OCI-LY3 (cell line): ENCODE measurements around the gene PAX2.

Experiments
- H2AFZ ChIP-seq: fragments of 200-600, 300-600 bp; shearing (Covaris generic); 2 replicates; pipeline ENCODE4 v1.6.0; 2014; ENCODE audit warnings: antibody characterized with exemption, low read depth, low read length
- H3K27ac ChIP-seq: fragments of 200-600, 300-600 bp; sonication (generic); 2 replicates; pipeline ENCODE4 v1.5.1; 2014; ENCODE audit warnings: mild to moderate bottlenecking, low read length, moderate library complexity, mixed read lengths
- H3K27me3 ChIP-seq: fragments of 200-600, 300-600 bp; sonication (generic); 2 replicates; pipeline ENCODE4 v1.6.1; 2014; ENCODE audit warnings: low read depth, low read length, mixed read lengths
- H3K36me3 ChIP-seq: fragments of 200-600, 300-600 bp; sonication (generic); replicated peaks from 2 replicates; pipeline ENCODE3; 2014; ENCODE audit warnings: low read depth, low read length, mixed read lengths
- H3K4me1 ChIP-seq: fragments of 300-600, 200-600 bp; sonication (generic); 2 replicates; pipeline ENCODE4 v1.6.1; 2014; ENCODE audit warnings: low read length, mixed read lengths
- H3K4me2 ChIP-seq: fragments of 200-600, 300-600 bp; sonication (generic); 2 replicates; pipeline ENCODE4 v1.6.1; 2014; ENCODE audit warnings: low read length, mixed read lengths
- H3K4me3 ChIP-seq: fragments of 300-600, 200-600 bp; sonication (generic); 2 replicates; pipeline ENCODE4 v1.5.1; 2014; ENCODE audit warnings: antibody characterized with exemption, mild to moderate bottlenecking, low read length, moderate library complexity
- H3K79me2 ChIP-seq: fragments of 300-600, 200-600 bp; shearing (Covaris generic); 2 replicates; pipeline ENCODE4 v1.6.1; 2014; ENCODE audit warnings: mild to moderate bottlenecking, low read length, mixed read lengths
- H3K9ac ChIP-seq: fragments of 300-600, 200-600 bp; shearing (Covaris generic); 2 replicates; pipeline ENCODE4 v1.6.0; 2014; ENCODE audit warnings: mild to moderate bottlenecking, low read length, moderate library complexity
- H3K9me3 ChIP-seq: fragments of 200-600, 300-600 bp; shearing (Covaris generic); 2 replicates; pipeline ENCODE4 v1.6.1; 2014; ENCODE audit warnings: low read length, mixed read lengths; ENCODE audit not compliant: insufficient read depth
- H4K20me1 ChIP-seq: fragments of 200-600, 300-600 bp; sonication (generic); 2 replicates; pipeline ENCODE4 v1.6.1; 2016; ENCODE audit warnings: low read length, mixed read lengths; ENCODE audit not compliant: insufficient read depth
- EZH2phosphoT487 ChIP-seq: fragments of 200-600 bp; shearing (Covaris generic); IDR thresholded peaks from 2 replicates; pipeline ENCODE4 v1.6.1; 2018; ENCODE audit warnings: antibody characterized with exemption, mixed run types, low read depth
- TF ChIP-seq, protein P1 (sequence below): fragments of 200-600, 300-600 bp; sonication (generic); IDR thresholded peaks from 2 replicates; pipeline ENCODE4 v1.5.1; 2014; ENCODE audit warnings: antibody characterized with exemption, low read length, low read depth

PAX2 gene

DNA sequence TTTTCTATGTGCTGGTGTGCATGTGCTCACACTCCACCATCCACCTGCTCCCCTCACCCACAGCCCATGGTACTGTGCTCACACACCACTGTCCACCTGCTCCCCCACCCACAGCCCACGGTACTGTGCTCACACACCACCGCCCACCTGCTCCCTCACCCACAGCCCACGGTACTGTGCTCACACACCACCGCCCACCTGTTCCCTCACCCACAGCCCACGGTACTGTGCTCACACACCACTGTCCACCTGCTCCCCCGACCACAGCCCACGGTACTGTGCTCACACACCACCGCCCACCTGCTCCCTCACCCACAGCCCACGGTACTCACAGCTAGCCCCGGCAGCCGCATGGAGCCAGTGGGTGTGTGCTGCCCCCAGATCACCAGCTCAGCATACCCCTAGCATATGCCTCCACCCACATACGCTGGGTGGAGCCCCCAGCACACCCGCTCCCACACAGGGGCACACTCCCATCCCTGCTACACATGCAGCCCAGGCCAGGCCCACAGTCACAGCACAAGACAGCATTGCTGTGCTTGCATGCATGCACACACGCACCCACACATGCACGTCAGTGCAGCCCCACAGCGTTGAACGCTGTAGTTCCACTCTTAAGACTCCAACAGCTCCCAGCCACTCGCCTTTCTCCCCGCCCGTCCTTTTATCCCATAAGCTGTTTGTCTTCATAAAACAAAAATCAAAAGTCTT is 62.0 kb downstream of the PAX2 start:
- Histone ChIP-seq H3K9me3 (no peaks in the 10 kb centered on the region), H2AFZ (no peak overlapping the region), H3K4me3 (no peak overlapping the region), H3K4me1 (no peaks in the 10 kb centered on the region), H3K27me3 (no peaks in the 10 kb centered on the region), H3K36me3 (no peaks in the 10 kb centered on the region), H4K20me1 (no peaks in the 10 kb centered on the region), H3K27ac (no peak overlapping the region), H3K9ac (no peak overlapping the region), H3K79me2 (no peaks in the 10 kb centered on the region), H3K4me2 (no peak overlapping the region)
- TF ChIP-seq, protein P1, sequence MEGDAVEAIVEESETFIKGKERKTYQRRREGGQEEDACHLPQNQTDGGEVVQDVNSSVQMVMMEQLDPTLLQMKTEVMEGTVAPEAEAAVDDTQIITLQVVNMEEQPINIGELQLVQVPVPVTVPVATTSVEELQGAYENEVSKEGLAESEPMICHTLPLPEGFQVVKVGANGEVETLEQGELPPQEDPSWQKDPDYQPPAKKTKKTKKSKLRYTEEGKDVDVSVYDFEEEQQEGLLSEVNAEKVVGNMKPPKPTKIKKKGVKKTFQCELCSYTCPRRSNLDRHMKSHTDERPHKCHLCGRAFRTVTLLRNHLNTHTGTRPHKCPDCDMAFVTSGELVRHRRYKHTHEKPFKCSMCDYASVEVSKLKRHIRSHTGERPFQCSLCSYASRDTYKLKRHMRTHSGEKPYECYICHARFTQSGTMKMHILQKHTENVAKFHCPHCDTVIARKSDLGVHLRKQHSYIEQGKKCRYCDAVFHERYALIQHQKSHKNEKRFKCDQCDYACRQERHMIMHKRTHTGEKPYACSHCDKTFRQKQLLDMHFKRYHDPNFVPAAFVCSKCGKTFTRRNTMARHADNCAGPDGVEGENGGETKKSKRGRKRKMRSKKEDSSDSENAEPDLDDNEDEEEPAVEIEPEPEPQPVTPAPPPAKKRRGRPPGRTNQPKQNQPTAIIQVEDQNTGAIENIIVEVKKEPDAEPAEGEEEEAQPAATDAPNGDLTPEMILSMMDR: no peak
- no peak for TF ChIP-seq EZH2phosphoT487

DNA sequence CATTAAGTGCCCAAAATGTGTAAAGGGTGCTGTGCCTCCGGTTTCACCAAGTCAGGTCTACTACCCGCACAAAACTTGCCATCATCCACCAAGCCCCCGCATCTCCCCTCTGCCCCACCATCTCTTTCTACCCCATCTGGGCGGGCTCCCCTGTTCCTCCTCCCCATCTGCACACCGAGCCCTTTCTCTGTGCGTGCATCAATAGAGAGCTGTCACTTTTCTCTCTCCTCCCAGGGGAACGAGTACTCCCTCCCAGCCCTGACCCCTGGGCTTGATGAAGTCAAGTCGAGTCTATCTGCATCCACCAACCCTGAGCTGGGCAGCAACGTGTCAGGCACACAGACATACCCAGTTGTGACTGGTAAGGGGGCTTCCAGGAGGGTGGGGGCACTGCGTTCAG is 63.5 kb downstream of the PAX2 start:
- H3K79me2 ChIP-seq: no peaks in the 10 kb centered on the region
- no peaks in the 10 kb centered on the region for H3K27me3 ChIP-seq
- H3K9ac ChIP-seq: no peak overlapping the region
- no peak overlapping the region for H3K4me2 ChIP-seq
- H4K20me1 ChIP-seq: no peaks in the 10 kb centered on the region
- no peak overlapping the region for H3K4me3 ChIP-seq
- H3K27ac ChIP-seq: no peak overlapping the region
- no peak overlapping the region for H2AFZ ChIP-seq
- no peaks in the 10 kb centered on the region for H3K9me3 ChIP-seq
- TF ChIP-seq, protein P1: no peak
- TF ChIP-seq EZH2phosphoT487: no peak
- no peaks in the 10 kb centered on the region for H3K4me1 ChIP-seq
- no peaks in the 10 kb centered on the region for H3K36me3 ChIP-seq

DNA sequence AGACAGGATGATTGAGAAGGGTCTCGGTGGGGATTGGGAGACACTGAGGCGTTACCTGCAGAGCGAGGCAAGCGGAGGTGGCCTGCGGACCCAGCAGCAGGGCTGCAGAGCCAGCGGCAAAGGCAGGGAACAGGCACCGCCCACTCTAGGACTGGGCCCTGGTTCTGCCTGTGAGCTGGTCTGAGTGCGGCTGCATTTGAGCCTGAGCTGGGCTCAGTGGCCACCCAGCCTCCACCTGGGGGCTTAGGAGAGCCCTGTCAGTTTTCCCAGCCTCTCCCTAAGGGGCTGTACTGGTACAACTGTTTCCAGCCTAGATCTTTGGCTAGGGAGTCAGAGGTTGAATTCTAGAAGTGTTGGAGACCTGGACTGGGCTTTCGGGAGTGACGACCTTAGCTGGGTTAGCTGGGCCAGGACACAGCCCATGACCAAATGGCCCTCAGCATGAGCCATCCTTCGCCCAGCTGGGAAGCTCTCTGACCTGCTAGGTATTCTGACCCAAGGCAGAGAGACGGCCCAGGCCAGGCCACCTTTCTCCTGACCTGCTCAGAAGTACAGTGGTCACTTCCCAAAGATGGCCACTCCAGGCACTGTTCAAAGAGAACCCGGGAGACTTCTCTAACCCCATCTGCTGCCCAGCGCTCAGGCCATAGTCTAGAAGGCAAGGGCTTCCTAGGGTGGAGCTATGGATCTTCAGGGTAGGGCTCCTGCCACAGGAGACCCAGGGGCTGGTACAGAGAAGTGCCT is 64.9 kb downstream of the PAX2 start:
- no peaks in the 10 kb centered on the region for H3K27me3 ChIP-seq

DNA sequence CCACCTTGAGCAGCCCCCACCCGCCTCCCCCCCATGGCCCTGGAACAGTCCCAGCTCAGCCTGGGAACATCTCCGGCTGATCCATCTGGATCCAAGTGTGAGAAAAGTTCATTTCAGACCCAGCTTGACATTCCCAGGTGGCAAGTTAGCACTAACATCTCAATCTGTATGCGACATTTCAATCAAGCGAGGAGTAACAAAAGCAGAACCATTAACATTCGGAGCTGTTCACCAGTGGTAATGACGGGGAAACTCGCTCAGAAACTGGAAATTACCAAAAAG is 65.4 kb downstream of the PAX2 start:
- no peak overlapping the region for H3K27ac ChIP-seq
- H3K4me3 ChIP-seq: no peak overlapping the region
- TF ChIP-seq, protein P1: no peak
- TF ChIP-seq EZH2phosphoT487: no peak
- H3K36me3 ChIP-seq: no peaks in the 10 kb centered on the region
- H3K27me3 ChIP-seq: 0 out of 2 replicates have a peak, but pooled peaks cover 3% of the 10 kb centered on the region
- H3K4me2 ChIP-seq: no peak overlapping the region
- no peaks in the 10 kb centered on the region for H3K79me2 ChIP-seq
- no peak overlapping the region for H3K9ac ChIP-seq
- no peaks in the 10 kb centered on the region for H3K9me3 ChIP-seq
- no peaks in the 10 kb centered on the region for H4K20me1 ChIP-seq
- no peaks in the 10 kb centered on the region for H3K4me1 ChIP-seq
- no peak overlapping the region for H2AFZ ChIP-seq

More for the DNA sequence above, 64.9 kb downstream of the PAX2 start:
- no peak overlapping the region for H3K9ac ChIP-seq
- H3K36me3 ChIP-seq: no peaks in the 10 kb centered on the region
- no peak overlapping the region for H3K4me2 ChIP-seq
- no peaks in the 10 kb centered on the region for H3K9me3 ChIP-seq
- H3K4me1 ChIP-seq: no peaks in the 10 kb centered on the region
- H3K79me2 ChIP-seq: no peaks in the 10 kb centered on the region
- TF ChIP-seq, protein P1: no peak
- no peak for TF ChIP-seq EZH2phosphoT487
- H3K4me3 ChIP-seq: no peak overlapping the region
- no peak overlapping the region for H3K27ac ChIP-seq
- H2AFZ ChIP-seq: no peak overlapping the region
- H4K20me1 ChIP-seq: no peaks in the 10 kb centered on the region
